H1 (cell line): ENCODE results near the gene CHRM3. TPM values are rescaled to one million over a fixed set of nuclear protein-coding genes. Genes with fewer than 3 reads are reported as not detected.

Source experiments
- CTCF ChIA-PET: fragments of 300-600 bp; sonication (Branson Sonifier 250); formaldehyde crosslinking; loops from one replicate; lab custom pipeline; 2021; ENCODE audit not compliant: partially characterized antibody; lab: Charles Lee
- POLR2A ChIA-PET: fragments of 300-600 bp; sonication (Branson Sonifier 250); formaldehyde crosslinking; loops from one replicate; lab custom pipeline; 2021; ENCODE audit warnings: inconsistent platforms; ENCODE audit not compliant: partially characterized antibody; lab: Charles Lee
- DNase-seq, 2 experiments: peaks; one replicate each; pipeline versions ENCODE4 v3.0.0 to v3.0.0-alpha.2; 2010 to 2022; ENCODE audit warnings: low spot score in 2 of 2, low read depth in 1 of 2, mixed read lengths in 1 of 2
- FAIRE-seq: peaks from 2 replicates; lab custom pipeline; 2011; peaks lifted over from hg19 to GRCh38; lab: Jason Lieb, UNC
- H2AFZ ChIP-seq: 2 replicates; pipeline ENCODE4 v1.8.1; 2012; ENCODE audit warnings: low read length, inconsistent platforms
- H2AK5ac ChIP-seq: 2 replicates; pipeline ENCODE4 v1.6.1; 2013; ENCODE audit warnings: low read depth, low read length
- H2BK120ac ChIP-seq: replicated peaks from 2 replicates; pipeline ENCODE3; 2013; ENCODE audit warnings: low read depth, low read length, inconsistent platforms
- H2BK12ac ChIP-seq: 2 replicates; pipeline ENCODE4 v1.6.1; 2013; ENCODE audit warnings: low read depth, low read length
- H2BK15ac ChIP-seq: 2 replicates; pipeline ENCODE4 v1.6.1; 2013; ENCODE audit warnings: low read length
- H2BK20ac ChIP-seq: 2 replicates; pipeline ENCODE4 v1.6.1; 2013; ENCODE audit warnings: low read length
- H2BK5ac ChIP-seq: 2 replicates; pipeline ENCODE4 v1.6.1; 2013; ENCODE audit warnings: low read depth, low read length
- H3K14ac ChIP-seq: 2 replicates; pipeline ENCODE4 v1.6.1; 2013; ENCODE audit warnings: inconsistent platforms; ENCODE audit not compliant: insufficient read length
- H3K18ac ChIP-seq: 2 replicates; pipeline ENCODE4 v1.6.1; 2013; ENCODE audit warnings: low read length; ENCODE audit errors: extremely low read depth
- H3K23ac ChIP-seq: 2 replicates; pipeline ENCODE4 v1.6.1; 2013; ENCODE audit warnings: inconsistent platforms; ENCODE audit not compliant: insufficient read length
- H3K23me2 ChIP-seq: 2 replicates; pipeline ENCODE4 v1.6.1; 2013; ENCODE audit warnings: low read depth, low read length
- H3K27ac ChIP-seq: 2 replicates; pipeline ENCODE4 v1.6.1; 2011; ENCODE audit warnings: low read depth, low read length, inconsistent platforms
- H3K27me3 ChIP-seq, 4 experiments: replicated peaks in 1 of 4; 1 replicate in 1 of 4; 2 replicates in 3 of 4; pipeline versions ENCODE4 v1.6.1 to v1.8.1; 2011 to 2013; ENCODE audit warnings: low read length in 3 of 4, mild to moderate bottlenecking in 3 of 4, inconsistent platforms in 2 of 4, mixed read lengths in 2 of 4, moderate library complexity in 1 of 4; ENCODE audit not compliant: control insufficient read depth in 3 of 4, insufficient read depth in 3 of 4; ENCODE audit errors: extremely low read depth in 1 of 4
- H3K36me3 ChIP-seq, 4 experiments: 2 replicates each; pipeline versions ENCODE4 v1.6.1 to v1.8.1; 2011 to 2013; ENCODE audit warnings: mild to moderate bottlenecking in 4 of 4, low read length in 3 of 4, moderate library complexity in 2 of 4, control low read depth in 1 of 4, inconsistent platforms in 1 of 4; ENCODE audit not compliant: insufficient read depth in 4 of 4, control insufficient read depth in 2 of 4
- H3K4ac ChIP-seq: replicated peaks from 2 replicates; pipeline ENCODE3; 2013; ENCODE audit warnings: low read length, low read depth, mixed read lengths, inconsistent platforms; ENCODE audit not compliant: insufficient read length
- H3K4me1 ChIP-seq, 4 experiments: replicated peaks in 1 of 4; 1 replicate in 1 of 4; 2 replicates in 3 of 4; pipeline versions ENCODE4 v1.6.1 to v1.8.1; 2011 to 2013; ENCODE audit warnings: low read length in 3 of 4, inconsistent platforms in 2 of 4, mixed read lengths in 1 of 4; ENCODE audit not compliant: insufficient read depth in 4 of 4, control insufficient read depth in 3 of 4
- H3K4me2 ChIP-seq, 2 experiments: 2 replicates each; pipeline versions ENCODE4 v1.6.1 to v1.8.1; 2011 to 2013; ENCODE audit warnings: low read depth in 2 of 2, low read length in 2 of 2, control low read depth in 1 of 2, inconsistent platforms in 1 of 2, mild to moderate bottlenecking in 1 of 2; ENCODE audit not compliant: insufficient read depth in 1 of 2
- H3K4me3 ChIP-seq, 4 experiments: fragments of 200-600, 300-600 bp in 1 of 4; sonication (generic), shearing (Covaris generic), sonication (Bioruptor Twin) in 1 of 4; 2 replicates each; pipeline versions ENCODE4 v1.5.1 to v1.8.1; 2011 to 2016; ENCODE audit warnings: low read length in 4 of 4, low read depth in 3 of 4, control low read depth in 2 of 4, inconsistent platforms in 2 of 4, mild to moderate bottlenecking in 2 of 4, mixed read lengths in 1 of 4, moderate library complexity in 1 of 4; ENCODE audit not compliant: insufficient read depth in 2 of 4; ENCODE audit errors: extremely low read depth in 1 of 4
- H3K56ac ChIP-seq: replicated peaks from 2 replicates; pipeline ENCODE3; 2013; ENCODE audit warnings: low read depth, mild to moderate bottlenecking, mixed read lengths, low read length, inconsistent platforms; ENCODE audit not compliant: insufficient read length
- H3K79me1 ChIP-seq: 2 replicates; pipeline ENCODE4 v1.6.1; 2013; ENCODE audit warnings: low read depth, low read length, control low read depth
- H3K79me2 ChIP-seq, 2 experiments: 2 replicates each; pipeline versions ENCODE4 v1.6.1 to v1.8.1; 2012 to 2013; ENCODE audit warnings: low read length in 2 of 2, mild to moderate bottlenecking in 2 of 2, inconsistent platforms in 1 of 2; ENCODE audit not compliant: insufficient read depth in 2 of 2, control insufficient read depth in 1 of 2
- H3K9ac ChIP-seq, 4 experiments: replicated peaks in 1 of 4; 1 replicate in 1 of 4; 2 replicates in 3 of 4; pipeline versions ENCODE4 v1.6.1 to v1.8.1; 2011 to 2013; ENCODE audit warnings: low read depth in 3 of 4, low read length in 3 of 4, control low read depth in 2 of 4, mild to moderate bottlenecking in 2 of 4, moderate library complexity in 2 of 4, inconsistent platforms in 1 of 4; ENCODE audit errors: extremely low read depth in 1 of 4
- H3K9me3 ChIP-seq, 2 experiments: 2 replicates each; pipeline versions ENCODE4 v1.6.1 to v1.8.1; 2012 to 2013; ENCODE audit warnings: mild to moderate bottlenecking in 2 of 2, moderate library complexity in 2 of 2, control low read depth in 1 of 2, inconsistent platforms in 1 of 2, low read depth in 1 of 2, low read length in 1 of 2, mixed read lengths in 1 of 2; ENCODE audit not compliant: insufficient read depth in 2 of 2
- H4K20me1 ChIP-seq, 2 experiments: replicated peaks in 1 of 2; 2 replicates each; pipeline versions ENCODE3 to v1.8.1; 2011 to 2013; ENCODE audit warnings: inconsistent platforms in 2 of 2, low read length in 2 of 2, mild to moderate bottlenecking in 1 of 2; ENCODE audit not compliant: insufficient read depth in 2 of 2, control insufficient read depth in 1 of 2
- H4K5ac ChIP-seq: 2 replicates; pipeline ENCODE4 v1.6.1; 2013; ENCODE audit warnings: low read length, low read depth, mixed read lengths, inconsistent platforms; ENCODE audit not compliant: insufficient read length
- H4K8ac ChIP-seq: 2 replicates; pipeline ENCODE4 v1.8.0; 2013; ENCODE audit warnings: mild to moderate bottlenecking, moderate library complexity, low read length, inconsistent platforms; ENCODE audit not compliant: insufficient read depth; ENCODE audit errors: extremely low read depth
- H4K91ac ChIP-seq: replicated peaks from 2 replicates; pipeline ENCODE3; 2013; ENCODE audit warnings: low read length, mixed read lengths, inconsistent platforms; ENCODE audit not compliant: insufficient read length
- BACH1 ChIP-seq: IDR thresholded peaks from 2 replicates; pipeline ENCODE4 v1.6.1; 2012; ENCODE audit warnings: low read length, improper control_type of control experiment
- JUN ChIP-seq: IDR thresholded peaks from 2 replicates; pipeline ENCODE4 v1.6.1; 2011; ENCODE audit warnings: low read depth, mild to moderate bottlenecking, improper control_type of control experiment, low read length
- MAFK ChIP-seq: IDR thresholded peaks from 2 replicates; pipeline ENCODE4 v1.6.1; 2012; ENCODE audit warnings: low read depth, mild to moderate bottlenecking, improper control_type of control experiment, low read length
- POLR2A ChIP-seq, 2 experiments: IDR thresholded peaks; 1 replicate in 1 of 2; 2 replicates in 1 of 2; pipeline ENCODE4 v1.6.1; 2011; ENCODE audit warnings: low read depth in 2 of 2, low read length in 2 of 2, mild to moderate bottlenecking in 2 of 2; ENCODE audit errors: control extremely low read depth in 1 of 2
- SIX5 ChIP-seq: IDR thresholded peaks from 2 replicates; pipeline ENCODE4 v1.6.1; 2011; ENCODE audit warnings: mild to moderate bottlenecking, low read depth, low read length
- SP1 ChIP-seq: IDR thresholded peaks from 2 replicates; pipeline ENCODE4 v1.6.1; 2011; ENCODE audit warnings: low read depth, low read length
- WGBS, 2 experiments: shearing (Covaris generic) in 1 of 2; methylation state at CpG; one replicate each; pipeline versions ENCODE4 v1.1.6 to v1.1.7; 2013 to 2015; ENCODE audit warnings: low lambda C conversion rate in 2 of 2, mixed read lengths in 2 of 2, inconsistent platforms in 1 of 2, low coverage in 1 of 2, missing lambda C conversion rate in 1 of 2; ENCODE audit not compliant: insufficient replicate concordance in 2 of 2, insufficient coverage in 1 of 2, insufficient read length in 1 of 2; ENCODE audit errors: extremely low coverage in 1 of 2, missing lambda C conversion rate in 1 of 2; 5-methylcytosine and 5-hydroxymethylcytosine counted together
- polyA plus RNA-seq, 7 experiments: library from polyadenylated mRNA; depleted of rRNA in 3 of 7; stranded (reverse) in 5 of 7; unstranded in 2 of 7; fragments of >200 nt in 5 of 7; fragments of 200-250 nt in 2 of 7; gene quantifications; 1 replicate in 5 of 7; 2 replicates in 1 of 7; 4 replicates in 1 of 7; pipeline versions ENCODE4 v1.2.1 to v1.2.3, GENCODE V29; 2011 to 2013; ENCODE audit warnings: missing spikeins in 2 of 7, mixed read lengths in 2 of 7
- total RNA-seq: library from RNA; stranded (reverse); fragmentation: NEBNext Ultra II Directional; extraction: Animal tissue kit (Norgen Biotek cat#: 25700); gene quantifications from 2 replicates; pipeline ENCODE4 v1.2.1, GENCODE V29; 2021
- TF ChIP-seq, protein P1 (sequence below): IDR thresholded peaks from 2 replicates; pipeline ENCODE4 v1.6.1; 2011; ENCODE audit warnings: low read length, improper control_type of control experiment

Gene CHRM3
- total and polyA plus RNA-seq, 2 of the 8 experiments (the other 6 are each of a cell fraction or from before 2014, with no cell fraction given): 3.3 to 5.0 TPM

GRCh38 chr1:239389703-239390102 is 3.3 kb downstream of the CHRM3 start:
- no peak overlapping the region for H3K27ac ChIP-seq
- no peak overlapping the region for H3K18ac ChIP-seq
- no peaks in the 10 kb centered on the region for H3K36me3 ChIP-seq
- H3K27me3 ChIP-seq: peaks cover 7 to 31% (median 23%) of the 10 kb centered on the region in 4 experiments
- ChIA-PET POLR2A (no interaction called here), CTCF (interaction anchor here (0.8 to 5.9 kb wide), 4 partner anchors 11 to 508 kb away, joined by 3 to 27 read pairs (median 4); no protein-coding TSS in a partner anchor)
- no peaks in the 10 kb centered on the region for H3K9me3 ChIP-seq
- H2AK5ac ChIP-seq: no peak overlapping the region
- H3K79me2 ChIP-seq: no peaks in the 10 kb centered on the region
- H3K14ac ChIP-seq: no peak overlapping the region
- no peak for DNase-seq
- no peak overlapping the region for H3K23ac ChIP-seq
- H3K4me2 ChIP-seq: no peak overlapping the region
- WGBS, 2 experiments: 93% methylated on average over 3 of the region's 3 CpGs; no CpG with 5 or more reads in 1 of the 2 experiments
- H2BK120ac ChIP-seq: no peak overlapping the region
- no peak for FAIRE-seq
- H2BK5ac ChIP-seq: no peak overlapping the region
- H3K4me3 ChIP-seq: no peak overlapping the region
- H3K9ac ChIP-seq: no peak overlapping the region
- no peak overlapping the region for H4K91ac ChIP-seq
- H2BK15ac ChIP-seq: no peak overlapping the region
- no peak overlapping the region for H2BK20ac ChIP-seq
- no peak overlapping the region for H4K5ac ChIP-seq
- H3K23me2 ChIP-seq: peaks cover 20% of the 10 kb centered on the region; the same call in 1 of the 2 replicates
- no peak overlapping the region for H3K56ac ChIP-seq
- H4K8ac ChIP-seq: no peak overlapping the region
- H3K4me1 ChIP-seq: peaks cover 0 to 4% (median 1%) of the 10 kb centered on the region in 4 experiments; a peak in 3 of 7 replicates
- peaks cover 1 to 2% of the 10 kb centered on the region in 2 experiments for H4K20me1 ChIP-seq
- H3K79me1 ChIP-seq: no peaks in the 10 kb centered on the region
- H3K4ac ChIP-seq: no peak overlapping the region
- H2AFZ ChIP-seq: no peak overlapping the region
- H2BK12ac ChIP-seq: no peak overlapping the region
- TF ChIP-seq JUN: no peak
- TF ChIP-seq, protein P1, sequence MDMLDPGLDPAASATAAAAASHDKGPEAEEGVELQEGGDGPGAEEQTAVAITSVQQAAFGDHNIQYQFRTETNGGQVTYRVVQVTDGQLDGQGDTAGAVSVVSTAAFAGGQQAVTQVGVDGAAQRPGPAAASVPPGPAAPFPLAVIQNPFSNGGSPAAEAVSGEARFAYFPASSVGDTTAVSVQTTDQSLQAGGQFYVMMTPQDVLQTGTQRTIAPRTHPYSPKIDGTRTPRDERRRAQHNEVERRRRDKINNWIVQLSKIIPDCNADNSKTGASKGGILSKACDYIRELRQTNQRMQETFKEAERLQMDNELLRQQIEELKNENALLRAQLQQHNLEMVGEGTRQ: no peak
- no peak for TF ChIP-seq SP1
- no peak for TF ChIP-seq BACH1
- TF ChIP-seq POLR2A (IDR thresholded peaks at IDR 0.05; ENCODE audit: control extremely low read depth in 1 of 2, low read depth in 2 of 2, low read length in 2 of 2): no peak
- no peak for TF ChIP-seq SIX5
- TF ChIP-seq MAFK: no peak
